ENCODE results near the gene IL17A.

Gene IL17A

DNA sequence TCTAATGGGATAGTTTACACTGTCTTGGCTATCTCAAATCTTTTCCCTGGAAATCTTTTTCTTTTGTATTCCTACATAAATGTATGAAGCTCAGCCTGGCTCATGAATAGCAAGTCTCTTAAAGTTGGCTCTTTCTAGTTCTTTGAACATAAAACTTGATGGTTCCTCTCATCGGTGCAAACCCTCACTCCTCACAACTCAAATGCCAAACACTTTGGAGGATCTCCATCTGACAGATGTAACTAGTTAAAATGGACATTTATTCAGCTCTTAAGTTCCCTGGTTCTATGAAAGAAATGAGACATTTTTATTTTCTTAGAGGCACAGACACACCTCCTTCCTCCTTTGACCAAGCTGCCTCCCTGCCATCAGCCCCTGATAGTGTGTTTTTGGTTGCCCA, 43.6 kb upstream of the IL17A start:
- ATAC-seq: no peak
- no peak for TF ChIP-seq ZC3H10 (CRISPR knock-in tag; IDR thresholded peaks at IDR 0.05)
- no peak for TF ChIP-seq ZNF565 (CRISPR knock-in tag; conservative IDR thresholded peaks at IDR 0.05; ENCODE audit: low read depth)
- TF ChIP-seq BACH2 (CRISPR knock-in tag; IDR thresholded peaks at IDR 0.05; ENCODE audit: borderline replicate concordance): no peak
- TF ChIP-seq GLIS3 (CRISPR knock-in tag; IDR thresholded peaks at IDR 0.05): no peak
- no peak for TF ChIP-seq RARB (CRISPR knock-in tag; IDR thresholded peaks at IDR 0.05)
- no peak for TF ChIP-seq ESRRG (CRISPR knock-in tag; IDR thresholded peaks at IDR 0.05)
- TF ChIP-seq PPARA (CRISPR knock-in tag; IDR thresholded peaks at IDR 0.05; ENCODE audit: borderline replicate concordance): no peak
- no peak for TF ChIP-seq ZFP3 (CRISPR knock-in tag; IDR thresholded peaks at IDR 0.05)
- no peak for TF ChIP-seq CSDC2 (CRISPR knock-in tag; IDR thresholded peaks at IDR 0.05)
- TF ChIP-seq SNAI2 (CRISPR knock-in tag; IDR thresholded peaks at IDR 0.05): no peak

GRCh38 chr6:52143551-52143950, 42.6 kb upstream of the IL17A start:
- no peak for ATAC-seq
- TF ChIP-seq SNAI2 (CRISPR knock-in tag; IDR thresholded peaks at IDR 0.05): no peak
- TF ChIP-seq PPARA (CRISPR knock-in tag; IDR thresholded peaks at IDR 0.05; ENCODE audit: borderline replicate concordance): no peak
- TF ChIP-seq BACH2 (CRISPR knock-in tag; IDR thresholded peaks at IDR 0.05; ENCODE audit: borderline replicate concordance): no peak
- no peak for TF ChIP-seq ZFP3 (CRISPR knock-in tag; IDR thresholded peaks at IDR 0.05)

- TF ChIP-seq ZNF8 (CRISPR knock-in tag; IDR thresholded peaks at IDR 0.05) (no peak), ZFP30 (CRISPR knock-in tag; IDR thresholded peaks at IDR 0.05) (no peak), TCF4 (CRISPR knock-in tag; IDR thresholded peaks at IDR 0.05; ENCODE audit: borderline replicate concordance) (no peak), PATZ1 (CRISPR knock-in tag; IDR thresholded peaks at IDR 0.05; ENCODE audit: borderline replicate concordance) (no peak), ZNF565 (CRISPR knock-in tag; conservative IDR thresholded peaks at IDR 0.05; ENCODE audit: low read depth) (no peak), ESRRG (CRISPR knock-in tag; IDR thresholded peaks at IDR 0.05) (no peak), BACH2 (CRISPR knock-in tag; IDR thresholded peaks at IDR 0.05; ENCODE audit: borderline replicate concordance) (no peak), PPARA (CRISPR knock-in tag; IDR thresholded peaks at IDR 0.05; ENCODE audit: borderline replicate concordance) (no peak), SNAI2 (CRISPR knock-in tag; IDR thresholded peaks at IDR 0.05) (no peak), ARNTL (CRISPR knock-in tag; IDR thresholded peaks at IDR 0.05; ENCODE audit: borderline replicate concordance, low read depth) (no peak), GLIS3 (CRISPR knock-in tag; IDR thresholded peaks at IDR 0.05) (no peak), ZC3H10 (CRISPR knock-in tag; IDR thresholded peaks at IDR 0.05) (no peak)
- TF ChIP-seq, protein P1, sequence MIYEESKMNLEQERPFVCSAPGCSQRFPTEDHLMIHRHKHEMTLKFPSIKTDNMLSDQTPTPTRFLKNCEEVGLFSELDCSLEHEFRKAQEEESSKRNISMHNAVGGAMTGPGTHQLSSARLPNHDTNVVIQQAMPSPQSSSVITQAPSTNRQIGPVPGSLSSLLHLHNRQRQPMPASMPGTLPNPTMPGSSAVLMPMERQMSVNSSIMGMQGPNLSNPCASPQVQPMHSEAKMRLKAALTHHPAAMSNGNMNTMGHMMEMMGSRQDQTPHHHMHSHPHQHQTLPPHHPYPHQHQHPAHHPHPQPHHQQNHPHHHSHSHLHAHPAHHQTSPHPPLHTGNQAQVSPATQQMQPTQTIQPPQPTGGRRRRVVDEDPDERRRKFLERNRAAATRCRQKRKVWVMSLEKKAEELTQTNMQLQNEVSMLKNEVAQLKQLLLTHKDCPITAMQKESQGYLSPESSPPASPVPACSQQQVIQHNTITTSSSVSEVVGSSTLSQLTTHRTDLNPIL (CRISPR knock-in tag; IDR thresholded peaks at IDR 0.05; ENCODE audit: low read depth): no peak
- ATAC-seq: no peak
These were observed 41.7 kb upstream of the IL17A start for GRCh38 chr6:52144196-52145076.

DNA sequence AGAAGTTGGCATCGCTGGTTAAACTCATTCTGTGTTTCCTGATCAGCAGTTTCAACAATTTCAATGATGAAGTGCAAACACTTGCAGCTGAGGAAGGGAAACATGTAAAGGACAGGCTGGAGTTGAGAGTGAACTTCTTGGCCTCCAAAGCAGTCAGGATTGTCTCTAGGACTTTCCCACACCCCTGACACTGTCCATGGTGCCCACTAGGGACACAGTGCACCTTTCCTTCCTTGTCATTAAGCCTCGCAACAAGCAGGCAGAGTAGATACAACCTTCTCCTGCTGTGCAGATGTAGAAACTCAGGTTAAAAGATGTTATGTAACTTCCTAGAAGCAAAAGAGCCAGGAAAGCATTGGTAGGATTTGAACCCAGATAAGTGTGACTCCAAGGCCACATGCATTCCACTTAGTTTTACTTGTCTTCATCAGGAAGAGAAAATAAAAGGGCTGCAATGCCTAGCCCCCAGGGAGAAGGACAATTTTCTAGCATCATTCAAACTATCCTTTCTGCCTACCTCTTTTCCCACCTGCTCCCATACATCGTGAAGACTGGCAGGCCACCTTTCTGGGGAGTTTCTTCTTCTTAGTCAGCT, 39.2 kb upstream of the IL17A start:
- no peak for ATAC-seq
- no peak for TF ChIP-seq GLIS3 (CRISPR knock-in tag; IDR thresholded peaks at IDR 0.05)
- no peak for TF ChIP-seq ZNF565 (CRISPR knock-in tag; conservative IDR thresholded peaks at IDR 0.05; ENCODE audit: low read depth)

DNA sequence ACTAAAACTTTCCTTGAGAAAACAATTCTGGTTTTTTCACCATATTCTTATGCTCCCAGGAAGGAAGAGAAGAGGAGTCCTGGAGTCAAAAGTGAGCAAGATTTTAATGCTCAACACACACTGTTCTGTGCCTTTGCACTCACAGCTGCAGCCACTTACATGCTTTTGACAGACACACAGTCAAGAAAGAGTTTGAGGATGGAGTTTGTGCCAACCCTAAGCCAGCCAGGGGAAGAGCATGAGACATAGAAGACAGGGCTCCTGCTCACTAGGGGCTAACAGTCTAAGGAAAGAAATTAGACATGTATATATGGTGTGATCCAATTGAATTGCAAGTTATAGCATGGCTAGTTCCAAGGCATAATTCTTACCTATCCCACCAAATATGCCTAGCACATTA, 37.1 kb upstream of the IL17A start:
- TF ChIP-seq TOX (CRISPR knock-in tag; IDR thresholded peaks at IDR 0.05; ENCODE audit: borderline replicate concordance): no peak
- no peak for TF ChIP-seq TCF4 (CRISPR knock-in tag; IDR thresholded peaks at IDR 0.05; ENCODE audit: borderline replicate concordance)
- TF ChIP-seq, protein P1 (CRISPR knock-in tag; IDR thresholded peaks at IDR 0.05; ENCODE audit: low read depth): no peak
- TF ChIP-seq ESRRG (CRISPR knock-in tag; IDR thresholded peaks at IDR 0.05): no peak
- TF ChIP-seq SNAI2 (CRISPR knock-in tag; IDR thresholded peaks at IDR 0.05): no peak
- no peak for TF ChIP-seq CSRNP3 (CRISPR knock-in tag; IDR thresholded peaks at IDR 0.05)
- TF ChIP-seq ZNF565 (CRISPR knock-in tag; conservative IDR thresholded peaks at IDR 0.05; ENCODE audit: low read depth): no peak
- TF ChIP-seq GLIS3 (CRISPR knock-in tag; IDR thresholded peaks at IDR 0.05): no peak
- TF ChIP-seq PPARA (CRISPR knock-in tag; IDR thresholded peaks at IDR 0.05; ENCODE audit: borderline replicate concordance): no peak
- TF ChIP-seq ZNF70 (CRISPR knock-in tag; IDR thresholded peaks at IDR 0.05): no peak
- TF ChIP-seq, protein P2, sequence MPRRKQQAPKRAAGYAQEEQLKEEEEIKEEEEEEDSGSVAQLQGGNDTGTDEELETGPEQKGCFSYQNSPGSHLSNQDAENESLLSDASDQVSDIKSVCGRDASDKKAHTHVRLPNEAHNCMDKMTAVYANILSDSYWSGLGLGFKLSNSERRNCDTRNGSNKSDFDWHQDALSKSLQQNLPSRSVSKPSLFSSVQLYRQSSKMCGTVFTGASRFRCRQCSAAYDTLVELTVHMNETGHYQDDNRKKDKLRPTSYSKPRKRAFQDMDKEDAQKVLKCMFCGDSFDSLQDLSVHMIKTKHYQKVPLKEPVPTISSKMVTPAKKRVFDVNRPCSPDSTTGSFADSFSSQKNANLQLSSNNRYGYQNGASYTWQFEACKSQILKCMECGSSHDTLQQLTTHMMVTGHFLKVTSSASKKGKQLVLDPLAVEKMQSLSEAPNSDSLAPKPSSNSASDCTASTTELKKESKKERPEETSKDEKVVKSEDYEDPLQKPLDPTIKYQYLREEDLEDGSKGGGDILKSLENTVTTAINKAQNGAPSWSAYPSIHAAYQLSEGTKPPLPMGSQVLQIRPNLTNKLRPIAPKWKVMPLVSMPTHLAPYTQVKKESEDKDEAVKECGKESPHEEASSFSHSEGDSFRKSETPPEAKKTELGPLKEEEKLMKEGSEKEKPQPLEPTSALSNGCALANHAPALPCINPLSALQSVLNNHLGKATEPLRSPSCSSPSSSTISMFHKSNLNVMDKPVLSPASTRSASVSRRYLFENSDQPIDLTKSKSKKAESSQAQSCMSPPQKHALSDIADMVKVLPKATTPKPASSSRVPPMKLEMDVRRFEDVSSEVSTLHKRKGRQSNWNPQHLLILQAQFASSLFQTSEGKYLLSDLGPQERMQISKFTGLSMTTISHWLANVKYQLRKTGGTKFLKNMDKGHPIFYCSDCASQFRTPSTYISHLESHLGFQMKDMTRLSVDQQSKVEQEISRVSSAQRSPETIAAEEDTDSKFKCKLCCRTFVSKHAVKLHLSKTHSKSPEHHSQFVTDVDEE (CRISPR knock-in tag; IDR thresholded peaks at IDR 0.05): no peak
- no peak for TF ChIP-seq ZFP3 (CRISPR knock-in tag; IDR thresholded peaks at IDR 0.05)
- TF ChIP-seq CSDC2 (CRISPR knock-in tag; IDR thresholded peaks at IDR 0.05): no peak
- TF ChIP-seq ISL1 (CRISPR knock-in tag; IDR thresholded peaks at IDR 0.05): no peak
- no peak for ATAC-seq

Measured in SK-N-SH treated with all-trans-retinoic acid at 6 μM for 48 hours (cell line).